NCI-H146 treated with DMSO at 0.1 percent for 48 hours (cell line): ENCODE measurements around the gene RASGRF1.

Source experiments
- DNase-seq: peaks from one replicate; lab custom pipeline; 2025; ENCODE audit not compliant: unreplicated experiment; lab: John Stamatoyannopoulos, UW

Gene RASGRF1

GRCh38 chr15:79068790-79069189, 21.8 kb downstream of the RASGRF1 start:
- no peak for DNase-seq

GRCh38 chr15:79067969-79068368, 22.6 kb downstream of the RASGRF1 start:
- no peak for DNase-seq

- no peak for DNase-seq
Observed at GRCh38 chr15:79067072-79067833, 23.3 kb downstream of the RASGRF1 start.

- no peak for DNase-seq
Observed at GRCh38 chr15:79066391-79067071, 24.0 kb downstream of the RASGRF1 start.

- peak; percentile 7 for DNase-seq
Observed at GRCh38 chr15:79065706-79066376, 24.7 kb downstream of the RASGRF1 start.

GRCh38 chr15:79065361-79065705, 25.2 kb downstream of the RASGRF1 start:
- no peak for DNase-seq

- DNase-seq = no peak
Observed at GRCh38 chr15:79064496-79064895, 26.1 kb downstream of the RASGRF1 start.

- DNase-seq = peak; percentile 48
Observed at GRCh38 chr15:79060175-79060574, 30.4 kb downstream of the RASGRF1 start.

GRCh38 chr15:79059081-79059572, 31.5 kb downstream of the RASGRF1 start:
- DNase-seq = no peak

GRCh38 chr15:79058260-79058850, 32.2 kb downstream of the RASGRF1 start:
- DNase-seq = no peak

GRCh38 chr15:79057050-79057449, 33.5 kb downstream of the RASGRF1 start:
- no peak for DNase-seq

- no peak for DNase-seq
Observed at GRCh38 chr15:79054350-79054749, 36.2 kb downstream of the RASGRF1 start.

- no peak for DNase-seq
Observed at GRCh38 chr15:79053894-79054293, 36.7 kb downstream of the RASGRF1 start.

- DNase-seq = no peak
Observed at GRCh38 chr15:79051941-79052731, 38.4 kb downstream of the RASGRF1 start.

- no peak for DNase-seq
Observed at GRCh38 chr15:79051029-79051428, 39.6 kb downstream of the RASGRF1 start.

- no peak for DNase-seq
Observed at GRCh38 chr15:79050341-79050740, 40.2 kb downstream of the RASGRF1 start.

- no peak for DNase-seq
Observed at GRCh38 chr15:79049416-79049815, 41.2 kb downstream of the RASGRF1 start.

- no peak for DNase-seq
Observed at GRCh38 chr15:79047676-79048439, 42.7 kb downstream of the RASGRF1 start.

GRCh38 chr15:79046691-79047404, 43.7 kb downstream of the RASGRF1 start:
- no peak for DNase-seq
